NCI-H82 (cell line): Measurements from ENCODE around the gene KLHL26.

Experiments used
- DNase-seq: peaks from one replicate; lab custom pipeline; 2025; lab: John Stamatoyannopoulos, UW

KLHL26 gene

GRCh38 chr19:18648973-18649315 is 12.1 kb downstream of the KLHL26 start:
- no peak for DNase-seq

- peak; percentile 65 for DNase-seq
Measured at GRCh38 chr19:18649371-18650020, 12.7 kb downstream of the KLHL26 start.

GRCh38 chr19:18650021-18650390 is 13.2 kb downstream of the KLHL26 start:
- DNase-seq = no peak

DNA sequence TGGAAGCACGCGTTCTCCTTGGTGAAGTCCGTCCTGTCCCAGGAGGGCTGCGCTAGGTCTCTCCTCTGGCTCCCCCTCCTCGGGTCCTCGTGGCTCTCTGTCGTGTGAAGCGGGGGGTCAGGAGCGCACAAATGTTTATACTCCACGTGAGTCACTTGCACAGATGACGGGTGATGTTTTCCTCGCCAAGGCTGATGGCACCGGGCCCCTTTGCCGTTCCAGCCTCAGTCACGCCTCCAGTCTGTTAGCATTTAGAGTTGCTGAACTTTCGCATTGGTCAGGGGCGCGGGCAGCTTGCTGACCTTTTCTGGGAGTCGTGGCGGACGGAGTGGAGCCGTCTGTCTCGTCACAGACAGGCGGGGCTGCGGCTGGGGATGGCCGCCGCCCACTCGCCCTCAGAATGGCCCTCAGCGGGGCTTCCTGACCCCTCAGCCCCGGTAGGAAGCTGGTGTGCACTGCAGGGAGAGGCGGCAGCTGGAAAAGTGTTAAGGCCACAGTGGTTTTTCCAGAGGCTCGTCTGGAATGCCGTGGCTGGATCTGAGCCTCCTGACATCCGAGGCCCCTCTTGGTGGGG is 13.7 kb downstream of the KLHL26 start:
- DNase-seq = no peak

DNA sequence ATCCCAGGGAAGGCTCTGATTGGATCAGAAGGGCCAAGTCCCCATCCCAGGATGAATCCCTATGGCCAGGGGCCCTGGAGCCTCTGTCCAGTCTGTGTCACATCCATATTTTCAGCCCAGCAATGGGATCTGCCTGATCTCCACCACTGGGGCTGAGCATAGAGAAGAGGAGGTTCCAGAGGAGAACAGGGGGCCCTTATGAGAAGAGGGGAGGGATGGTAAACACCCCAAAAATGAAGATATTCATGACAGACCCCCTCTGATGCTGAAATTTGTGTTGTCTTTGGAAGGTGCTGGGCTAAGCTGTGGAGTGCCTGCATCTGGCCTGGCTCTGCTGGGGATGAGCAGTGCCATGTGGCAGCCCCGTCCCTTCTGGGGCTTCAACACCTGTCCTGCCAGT is 14.5 kb downstream of the KLHL26 start:
- DNase-seq = no peak

GRCh38 chr19:18651733-18652132 is 14.9 kb downstream of the KLHL26 start:
- DNase-seq = no peak

DNA sequence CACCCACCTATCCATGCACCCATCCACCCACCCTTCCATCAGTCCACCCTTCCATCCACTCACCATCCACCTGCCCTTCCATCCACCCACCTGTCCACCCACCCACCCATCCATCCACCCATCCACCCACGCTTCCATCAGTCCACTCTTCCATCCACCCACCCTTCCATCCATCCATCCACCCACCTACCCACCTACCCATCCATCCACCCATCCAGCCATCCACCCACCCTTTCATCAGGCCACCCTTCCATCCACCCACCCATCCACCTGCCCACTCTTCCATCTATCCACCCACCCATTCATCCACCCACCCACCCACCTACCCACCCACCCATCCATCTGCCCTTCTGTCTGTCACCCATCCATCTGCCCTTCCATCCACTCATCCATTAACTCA is 17.0 kb downstream of the KLHL26 start:
- no peak for DNase-seq

DNA sequence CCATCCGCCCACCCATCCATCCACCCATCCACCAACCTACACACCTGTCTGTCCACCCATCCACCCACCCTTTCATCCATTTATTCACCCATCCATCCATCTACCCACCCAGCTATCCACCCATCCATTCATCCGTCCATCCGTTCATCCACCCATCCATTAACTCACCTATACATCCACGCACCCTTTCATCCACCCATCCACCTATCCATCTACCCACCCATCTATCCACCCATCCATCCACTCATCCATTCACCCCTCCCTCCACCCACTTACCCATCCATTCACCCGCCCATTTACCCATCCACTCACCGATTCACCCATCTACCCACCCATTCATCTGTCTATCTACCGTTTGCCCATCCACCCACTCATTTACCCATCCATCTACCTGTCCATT is 17.6 kb downstream of the KLHL26 start:
- no peak for DNase-seq

GRCh38 chr19:18655173-18655844 is 18.5 kb downstream of the KLHL26 start:
- no peak for DNase-seq

DNA sequence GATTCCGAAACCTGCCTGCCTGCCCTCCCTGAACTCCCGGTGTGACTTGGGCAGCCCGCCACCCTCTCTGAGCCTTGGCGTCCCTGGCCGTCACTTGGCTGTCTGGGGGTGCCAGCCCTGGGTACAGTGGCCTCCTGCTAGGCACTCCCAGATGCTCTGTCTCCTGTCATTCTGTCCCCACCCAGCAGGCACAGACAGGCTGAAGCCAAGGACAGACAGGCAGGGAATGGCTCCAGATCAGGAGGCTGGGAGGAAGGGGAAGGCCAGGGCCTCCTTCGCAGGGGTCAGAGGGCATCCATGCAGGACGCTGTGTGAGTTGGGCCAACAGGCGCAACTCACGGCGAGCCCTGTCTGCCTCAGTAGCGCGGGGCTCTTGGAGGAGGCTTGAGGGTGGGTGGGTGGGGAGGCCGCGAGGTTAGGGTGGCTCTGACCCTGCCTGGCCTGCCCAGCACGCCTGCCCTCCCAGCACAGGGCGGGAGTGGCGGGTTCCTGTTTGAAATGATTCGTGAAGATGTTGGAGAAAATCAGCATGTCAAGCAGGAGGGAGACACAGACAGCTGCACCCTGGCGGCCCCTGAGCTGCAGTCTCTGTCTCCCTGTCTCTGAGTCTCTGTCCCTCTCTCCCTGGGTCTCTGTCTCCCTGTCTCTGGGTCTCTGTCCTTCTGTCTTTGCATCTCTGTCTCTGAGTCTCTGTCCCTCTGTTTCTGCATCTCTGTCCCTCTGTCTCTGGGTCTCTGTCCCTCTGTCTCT is 19.7 kb downstream of the KLHL26 start:
- no peak for DNase-seq

DNA sequence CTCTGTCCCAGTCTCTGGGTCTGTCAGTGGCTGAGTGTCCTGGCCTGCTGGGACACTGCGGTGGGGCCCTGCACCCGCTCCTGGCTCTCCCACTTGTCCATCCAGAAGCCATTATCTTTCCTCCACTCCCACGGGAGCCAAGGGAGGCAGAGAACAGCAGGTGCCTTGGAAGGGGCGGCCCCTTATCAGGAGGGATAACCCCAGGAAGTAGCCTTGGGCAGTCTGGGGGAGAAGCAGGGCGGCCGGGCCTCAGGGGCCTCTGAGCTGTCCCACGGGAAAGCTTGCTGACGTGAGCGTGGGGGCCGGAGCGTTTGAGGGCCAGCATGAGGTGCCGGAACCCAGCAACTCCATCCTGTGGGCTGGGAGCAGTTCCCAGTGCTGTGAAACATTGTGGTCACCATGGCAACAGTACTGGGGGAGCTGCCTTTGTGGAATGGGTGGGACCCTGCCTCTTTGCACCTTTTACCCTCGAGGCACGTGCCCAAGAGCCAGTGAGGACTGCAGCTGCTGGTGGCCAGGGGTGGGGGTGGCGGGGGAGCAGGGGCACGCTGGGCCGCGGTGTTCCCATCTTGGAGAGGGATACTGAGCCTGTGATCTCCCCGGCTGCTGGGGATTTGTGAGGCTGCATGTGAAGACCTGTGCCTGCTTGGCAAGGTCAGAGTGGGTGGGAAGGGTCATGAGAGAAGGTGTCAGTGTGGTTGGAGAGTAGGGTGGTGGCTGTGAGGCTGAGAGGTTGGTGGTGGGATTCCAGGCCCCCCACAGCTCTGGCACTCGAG is 20.9 kb downstream of the KLHL26 start:
- peak; percentile 54 for DNase-seq

DNA sequence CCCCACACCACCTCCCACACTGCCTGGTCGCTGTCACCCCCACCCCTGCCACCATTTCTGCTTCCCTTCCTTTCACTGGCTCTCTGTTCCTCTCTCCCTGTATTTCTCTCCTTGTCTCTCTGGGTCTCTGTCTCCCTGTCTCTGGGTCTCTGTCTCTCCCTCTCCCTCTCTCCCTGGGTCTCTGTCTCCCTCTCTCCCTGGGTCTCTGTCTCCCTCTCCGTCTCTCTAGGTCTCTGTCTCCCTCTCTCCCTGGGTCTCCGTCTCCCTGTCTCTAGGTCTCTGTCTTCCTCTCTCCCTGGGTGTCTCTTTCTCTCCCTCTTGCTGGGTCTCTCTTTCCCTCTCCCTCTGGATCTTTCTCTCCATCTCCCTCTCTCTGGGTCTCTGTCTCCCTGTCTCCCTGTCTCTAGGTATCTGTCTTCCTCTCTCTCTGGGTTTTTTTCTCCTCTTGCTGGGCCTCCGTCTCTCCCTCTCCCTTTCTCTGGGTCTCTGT is 21.6 kb downstream of the KLHL26 start:
- DNase-seq = no peak

- DNase-seq = peak; percentile 79
Measured at GRCh38 chr19:18659281-18660050, 22.6 kb downstream of the KLHL26 start.

GRCh38 chr19:18660051-18660910 is 23.5 kb downstream of the KLHL26 start:
- DNase-seq = no peak

DNA sequence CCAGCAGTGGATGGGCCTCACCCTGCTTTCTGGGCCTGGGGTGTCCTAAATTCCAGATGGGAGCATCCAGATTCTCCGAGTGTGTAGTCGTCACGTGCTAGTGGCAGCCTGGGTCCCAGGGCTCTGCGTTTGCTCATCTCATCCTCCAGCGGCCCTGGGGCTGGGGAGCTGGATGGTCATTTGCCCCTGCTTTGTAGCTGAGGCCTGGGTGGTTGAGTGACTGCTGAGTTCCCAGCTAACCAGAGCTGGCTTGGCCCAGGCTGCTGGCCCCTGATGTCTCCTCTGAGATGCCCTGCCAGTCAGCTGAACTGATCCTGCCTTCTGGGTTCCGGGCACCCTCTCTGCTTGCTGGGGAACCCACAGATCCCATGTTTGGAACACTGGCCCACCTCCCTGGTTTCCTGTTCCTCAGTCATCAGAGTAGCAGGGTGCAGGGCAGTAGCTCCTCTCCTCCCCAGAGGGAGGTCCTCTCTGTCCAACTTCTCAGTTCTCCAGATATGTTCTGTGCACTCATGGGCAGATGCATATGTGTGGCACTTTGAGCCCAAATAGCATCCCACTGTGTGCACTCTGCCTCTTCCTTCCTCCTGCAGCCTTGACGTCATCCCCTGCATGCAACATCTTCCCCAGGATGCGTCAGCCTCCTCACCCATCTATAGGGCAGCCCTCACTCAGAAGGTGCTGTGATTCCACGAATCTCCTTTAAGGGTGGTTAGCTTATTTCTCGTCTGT is 24.3 kb downstream of the KLHL26 start:
- no peak for DNase-seq

- no peak for DNase-seq
Measured at GRCh38 chr19:18662972-18663732, 26.3 kb downstream of the KLHL26 start.

- peak; percentile 46 for DNase-seq
Measured at GRCh38 chr19:18663940-18664530, 27.2 kb downstream of the KLHL26 start.

GRCh38 chr19:18665771-18666202 is 29.0 kb downstream of the KLHL26 start:
- DNase-seq = no peak
